Measurements from ENCODE around the gene SSX4.
"Not testable (repeated sequence)": the region's sequence is repeated elsewhere in the genome, so short reads cannot be mapped to it uniquely, and the experiment has no call there.

The SSX4 gene, protein sequence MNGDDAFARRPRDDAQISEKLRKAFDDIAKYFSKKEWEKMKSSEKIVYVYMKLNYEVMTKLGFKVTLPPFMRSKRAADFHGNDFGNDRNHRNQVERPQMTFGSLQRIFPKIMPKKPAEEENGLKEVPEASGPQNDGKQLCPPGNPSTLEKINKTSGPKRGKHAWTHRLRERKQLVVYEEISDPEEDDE

GRCh38 chrX:48383239-48383638 is at the start of gene SSX4:
Gene SSX4 (plus strand): TSS chrX:48383539. CDS start chrX:48384054, 515 bp downstream.
- H3K4me3 ChIP-seq (ENCODE audit: low read depth, low read length); DNase-seq (ENCODE audit: low read depth): not testable (repeated sequence)

DNA sequence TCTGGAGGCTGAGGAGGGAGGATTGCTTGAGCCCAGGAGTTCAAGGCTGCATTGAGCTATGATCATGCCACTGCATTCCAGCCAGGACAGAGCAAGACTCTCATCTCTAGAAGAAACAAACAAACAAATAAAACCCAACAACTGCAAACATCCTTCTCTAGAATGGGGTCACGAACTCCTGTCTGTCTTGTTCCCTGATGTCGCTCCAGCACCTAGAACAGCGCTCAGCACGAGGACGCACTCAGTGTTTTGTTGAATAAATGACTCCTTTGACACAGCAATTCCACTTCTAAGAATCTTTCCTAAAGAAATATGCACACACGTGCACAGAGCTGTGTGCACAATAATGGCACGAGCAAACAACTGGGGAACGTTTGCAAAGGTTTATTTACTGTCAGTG is 37.3 kb upstream of the SSX4 start:
- not testable (repeated sequence) for DNase-seq (ENCODE audit: low read depth); H3K4me3 ChIP-seq (ENCODE audit: low read depth, low read length)

DNA sequence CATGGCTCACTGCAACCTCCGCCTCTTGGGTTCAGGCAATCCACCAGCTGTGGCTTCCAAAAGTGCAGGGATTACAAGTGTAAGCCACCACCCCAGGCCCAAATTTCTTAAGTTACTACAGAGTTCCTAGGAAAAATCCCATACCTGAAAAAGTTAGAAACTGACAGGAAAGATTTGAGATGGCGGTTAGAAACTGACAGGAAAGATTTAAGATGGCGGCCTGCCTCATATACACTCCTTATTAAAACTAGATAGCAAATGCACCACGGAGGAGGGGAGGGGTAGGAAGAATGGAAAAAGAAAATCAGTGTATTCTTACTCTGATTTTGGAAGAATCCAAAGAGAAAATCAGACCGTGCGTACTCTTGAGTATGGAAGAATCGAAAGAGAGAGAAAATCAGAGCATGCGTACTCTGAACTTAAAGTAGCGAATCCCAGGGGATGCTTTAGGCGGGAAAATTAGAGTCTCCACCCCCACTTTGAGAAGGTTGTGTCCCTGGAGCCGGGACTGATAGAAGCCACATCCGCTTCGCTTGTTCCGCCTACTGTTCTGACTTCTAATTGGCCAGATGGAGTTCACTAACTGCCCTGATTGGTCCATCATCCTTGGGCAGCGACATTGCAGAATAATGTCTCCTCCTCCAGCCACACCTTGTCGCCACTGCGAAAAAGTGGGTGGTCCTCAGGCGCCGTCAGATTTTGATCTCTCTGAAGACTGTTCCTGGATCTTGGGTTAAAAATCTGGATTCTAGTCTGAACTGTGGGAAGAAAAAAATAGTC is 26.8 kb upstream of the SSX4 start, which contains the start of gene SSX3:
Gene SSX3 (minus strand): TSS at position 389 of the 780 bp plus-strand sequence. CDS start 1,454 bp downstream, outside the sequence.
- not testable (repeated sequence) for DNase-seq (ENCODE audit: low read depth); H3K4me3 ChIP-seq (ENCODE audit: low read depth, low read length)

DNA sequence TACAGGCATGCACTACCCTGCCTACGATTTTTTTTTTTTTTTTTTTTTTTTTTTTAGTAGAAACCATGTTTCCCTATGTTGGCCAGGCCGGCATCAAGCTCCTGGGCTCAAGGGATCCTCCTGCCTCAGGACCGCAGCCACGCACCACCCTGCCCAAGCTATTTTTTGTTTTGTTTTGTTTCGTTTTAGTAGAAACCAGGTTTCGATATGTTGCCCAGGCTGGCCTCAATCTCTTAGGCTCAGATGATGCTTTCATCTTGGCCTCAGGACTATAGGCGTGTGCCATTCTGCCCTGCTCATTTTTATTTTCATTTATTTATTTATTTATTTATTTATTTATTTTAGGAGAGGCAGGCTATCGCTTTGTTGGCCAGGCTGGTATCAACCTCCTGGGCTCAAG is 25.7 kb upstream of the SSX4 start:
- TF ChIP-seq, protein P1, sequence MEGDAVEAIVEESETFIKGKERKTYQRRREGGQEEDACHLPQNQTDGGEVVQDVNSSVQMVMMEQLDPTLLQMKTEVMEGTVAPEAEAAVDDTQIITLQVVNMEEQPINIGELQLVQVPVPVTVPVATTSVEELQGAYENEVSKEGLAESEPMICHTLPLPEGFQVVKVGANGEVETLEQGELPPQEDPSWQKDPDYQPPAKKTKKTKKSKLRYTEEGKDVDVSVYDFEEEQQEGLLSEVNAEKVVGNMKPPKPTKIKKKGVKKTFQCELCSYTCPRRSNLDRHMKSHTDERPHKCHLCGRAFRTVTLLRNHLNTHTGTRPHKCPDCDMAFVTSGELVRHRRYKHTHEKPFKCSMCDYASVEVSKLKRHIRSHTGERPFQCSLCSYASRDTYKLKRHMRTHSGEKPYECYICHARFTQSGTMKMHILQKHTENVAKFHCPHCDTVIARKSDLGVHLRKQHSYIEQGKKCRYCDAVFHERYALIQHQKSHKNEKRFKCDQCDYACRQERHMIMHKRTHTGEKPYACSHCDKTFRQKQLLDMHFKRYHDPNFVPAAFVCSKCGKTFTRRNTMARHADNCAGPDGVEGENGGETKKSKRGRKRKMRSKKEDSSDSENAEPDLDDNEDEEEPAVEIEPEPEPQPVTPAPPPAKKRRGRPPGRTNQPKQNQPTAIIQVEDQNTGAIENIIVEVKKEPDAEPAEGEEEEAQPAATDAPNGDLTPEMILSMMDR (IDR thresholded peaks at IDR 0.05; ENCODE audit: insufficient read depth, low read depth, low read length, missing control alignments) = no peak
- DNase-seq (ENCODE audit: low read depth) = no peak
- H3K4me3 ChIP-seq (ENCODE audit: low read depth, low read length) = no peak overlapping the region

DNA sequence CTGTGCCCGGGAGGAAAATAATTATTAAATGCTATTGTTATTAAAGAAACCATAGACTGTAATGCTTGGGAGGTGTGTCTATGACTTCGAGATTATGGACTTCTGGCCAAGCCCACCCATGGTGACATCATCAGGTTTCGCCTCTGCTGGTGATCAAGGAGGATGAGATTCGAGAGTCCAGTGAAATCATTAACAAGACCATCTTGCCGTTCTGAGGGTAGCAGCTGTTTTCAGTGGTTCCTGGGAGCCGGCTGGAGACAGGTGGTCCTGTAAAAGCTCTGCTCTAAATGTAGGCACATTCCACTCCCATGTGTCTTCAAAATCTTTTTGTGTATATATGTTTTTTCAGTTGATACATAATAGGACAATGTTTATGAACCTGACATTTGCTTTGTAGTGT is 24.1 kb upstream of the SSX4 start:
- not testable (repeated sequence) for DNase-seq (ENCODE audit: low read depth)

GRCh38 chrX:48367717-48368408 is 15.5 kb upstream of the SSX4 start:
- not testable (repeated sequence) for DNase-seq (ENCODE audit: low read depth); H3K4me3 ChIP-seq (ENCODE audit: low read depth, low read length)

More for the DNA sequence above, 24.1 kb upstream of the SSX4 start:
- H3K4me3 ChIP-seq (ENCODE audit: low read depth, low read length) = not testable (repeated sequence)

DNA sequence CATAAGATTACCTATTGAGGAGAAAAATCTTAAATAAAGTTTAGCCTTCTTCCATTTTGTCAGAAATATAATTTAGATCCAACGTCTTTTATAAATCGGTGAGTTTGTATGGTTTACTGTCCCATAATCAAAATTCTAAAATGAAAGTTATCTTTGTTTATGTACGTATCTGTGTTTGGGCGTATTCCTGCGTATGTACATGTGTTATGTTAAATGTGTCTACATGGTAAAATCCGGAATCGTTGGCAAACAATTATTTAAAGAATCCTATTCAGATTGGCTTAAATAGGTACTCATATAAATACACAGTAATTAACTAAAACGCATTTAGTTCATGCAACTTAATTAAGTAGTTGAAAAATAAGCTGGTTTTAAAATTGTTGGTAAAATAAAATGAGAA is 12.9 kb upstream of the SSX4 start:
- H3K4me3 ChIP-seq (ENCODE audit: low read depth, low read length); DNase-seq (ENCODE audit: low read depth): not testable (repeated sequence)

DNA sequence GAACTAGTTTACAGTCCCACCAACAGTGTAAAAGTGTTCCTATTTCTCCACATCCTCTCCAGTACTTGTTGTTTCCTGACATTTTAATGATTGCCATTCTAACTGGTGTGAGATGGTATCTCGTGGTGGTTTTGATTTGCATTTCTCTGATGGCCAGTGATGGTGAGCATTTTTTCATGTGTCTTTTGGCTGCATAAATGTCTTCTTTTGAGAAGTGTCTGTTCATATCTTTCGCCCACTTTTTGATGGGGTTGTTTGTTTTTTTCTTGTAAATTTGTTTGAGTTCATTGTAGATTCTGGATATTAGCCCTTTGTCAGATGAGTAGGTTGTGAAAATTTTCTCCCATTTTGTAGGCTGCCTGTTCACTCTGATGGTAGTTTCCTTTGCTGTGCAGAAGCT is 13.6 kb downstream of the SSX4 start:
- not testable (repeated sequence) for DNase-seq (ENCODE audit: low read depth); H3K4me3 ChIP-seq (ENCODE audit: low read depth, low read length)

- DNase-seq (ENCODE audit: low read depth); H3K4me3 ChIP-seq (ENCODE audit: low read depth, low read length): not testable (repeated sequence)
Measured at GRCh38 chrX:48397825-48398224, 14.5 kb downstream of the SSX4 start.

DNA sequence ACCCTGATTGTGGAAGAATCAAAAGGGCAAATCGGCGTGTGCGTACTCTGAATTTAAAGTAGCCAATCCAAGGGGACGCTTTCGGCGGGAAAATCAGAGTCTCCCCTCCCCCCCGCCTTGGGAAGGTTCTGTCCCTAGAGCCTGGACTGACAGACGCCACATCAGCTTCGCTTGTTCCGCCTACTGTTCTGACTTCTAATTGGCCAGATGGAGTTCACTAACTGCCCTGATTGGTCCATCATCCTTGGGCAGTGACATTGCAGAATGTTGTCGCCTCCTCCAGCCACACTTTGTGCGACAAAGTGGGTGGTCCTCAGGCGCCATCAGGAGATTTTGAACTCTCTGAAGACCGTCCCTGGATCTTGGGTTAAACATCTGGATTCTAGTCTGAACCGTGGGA is 28.5 kb downstream of the SSX4 start, which contains the start of gene SSX4B:
Gene SSX4B (minus strand): TSS at position 101 of the 400 bp plus-strand sequence. CDS start 588 bp downstream, outside the sequence.
- DNase-seq (ENCODE audit: low read depth); H3K4me3 ChIP-seq (ENCODE audit: low read depth, low read length): not testable (repeated sequence)

- not testable (repeated sequence) for DNase-seq (ENCODE audit: low read depth); H3K4me3 ChIP-seq (ENCODE audit: low read depth, low read length)
Measured at GRCh38 chrX:48427027-48427716, 43.8 kb downstream of the SSX4 start.

GRCh38 chrX:48429606-48430005 is 46.3 kb downstream of the SSX4 start:
- not testable (repeated sequence) for H3K4me3 ChIP-seq (ENCODE audit: low read depth, low read length); DNase-seq (ENCODE audit: low read depth)

DNA sequence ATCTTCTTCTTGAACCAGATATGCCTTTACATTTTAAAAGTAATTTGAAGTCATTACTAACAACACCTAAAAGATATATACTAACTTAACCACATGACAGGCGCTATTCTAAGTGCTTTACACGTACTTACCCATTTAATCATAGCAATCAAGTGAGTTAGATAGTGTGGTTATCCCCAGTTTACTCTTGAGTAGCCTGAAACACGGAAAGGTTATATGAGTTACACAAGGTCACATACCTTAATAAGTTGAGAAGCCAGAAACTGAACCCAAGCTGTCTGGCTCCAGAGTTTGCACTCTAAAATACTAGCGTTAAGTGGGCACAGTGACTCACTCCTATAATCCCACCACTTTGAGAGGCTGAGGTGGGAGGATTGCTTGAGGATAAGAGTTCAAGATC is 46.8 kb downstream of the SSX4 start:
- DNase-seq (ENCODE audit: low read depth); H3K4me3 ChIP-seq (ENCODE audit: low read depth, low read length): not testable (repeated sequence)

GRCh38 chrX:48433713-48434112 is 50.4 kb downstream of the SSX4 start:
- not testable (repeated sequence) for H3K4me3 ChIP-seq (ENCODE audit: low read depth, low read length); DNase-seq (ENCODE audit: low read depth)
